B cell (primary cell): ENCODE measurements around the gene RC3H2. TPM values are rescaled to one million over a fixed set of nuclear protein-coding genes. Genes with fewer than 3 reads are reported as not detected.

Experiments used
- ATAC-seq: fragments of 200-7000 bp; cut with Tn5 transposase; one replicate; pipeline ENCODE4 v1.10.0; 2021; ENCODE audit warnings: low read depth, mild to moderate bottlenecking, moderate number of reproducible peaks, moderate library complexity
- CTCF ChIA-PET: fragments of 350-600 bp; sonication (Branson Sonifier 250); formaldehyde crosslinking; loops from one replicate; lab custom pipeline; 2021; ENCODE audit warnings: antibody characterized with exemption, inconsistent platforms; lab: Charles Lee
- POLR2A ChIA-PET: fragments of 350-600 bp; sonication (Branson Sonifier 250); formaldehyde crosslinking; loops from one replicate; lab custom pipeline; 2021; ENCODE audit warnings: antibody characterized with exemption; lab: Charles Lee
- DNase-seq: peaks from one replicate; pipeline ENCODE4 v3.0.0; 2013
- H2AFZ ChIP-seq: 2 replicates; pipeline ENCODE4 v1.6.1; 2012; ENCODE audit warnings: mild to moderate bottlenecking, low read depth, low read length; ENCODE audit not compliant: insufficient read depth, poor library complexity, severe bottlenecking
- H3K27ac ChIP-seq, 2 donors: 1 replicate in 1 of 2; 2 replicates in 1 of 2; pipeline ENCODE4 v1.5.1; 2012 to 2013; ENCODE audit warnings: low read length in 2 of 2, mild to moderate bottlenecking in 2 of 2, moderate library complexity in 1 of 2
- H3K27me3 ChIP-seq, 4 experiments: fragments of 200-600 bp in 1 of 4; sonication (generic) in 1 of 4; replicated peaks in 1 of 4; 1 replicate in 2 of 4; 2 replicates in 2 of 4; pipeline versions ENCODE4 v1.6.1 to v1.7.0; 2013 to 2016; ENCODE audit warnings: low read length in 3 of 4, mild to moderate bottlenecking in 2 of 4, mixed read lengths in 1 of 4, moderate library complexity in 1 of 4; ENCODE audit not compliant: insufficient read depth in 4 of 4, control insufficient read depth in 3 of 4; ENCODE audit errors: control extremely low read depth in 1 of 4
- H3K36me3 ChIP-seq, 2 experiments: replicated peaks in 1 of 2; 1 replicate in 1 of 2; 2 replicates in 1 of 2; pipeline versions ENCODE4 v1.6.1 to v1.7.1; 2013; ENCODE audit warnings: low read length in 1 of 2; ENCODE audit not compliant: insufficient read depth in 2 of 2, control insufficient read depth in 1 of 2; ENCODE audit errors: control extremely low read depth in 1 of 2, extremely low read depth in 1 of 2
- H3K4me1 ChIP-seq, 2 donors: fragments of 200-600 bp in 1 of 2; sonication (generic) in 1 of 2; 1 replicate in 1 of 2; 2 replicates in 1 of 2; pipeline versions ENCODE4 v1.5.1 to v1.6.1; 2013 to 2017; ENCODE audit warnings: low read length in 2 of 2; ENCODE audit not compliant: control insufficient read depth in 2 of 2, insufficient read depth in 2 of 2
- H3K4me2 ChIP-seq: replicated peaks from 2 replicates; pipeline ENCODE3; 2012; ENCODE audit warnings: mild to moderate bottlenecking, low read depth, low read length; ENCODE audit not compliant: poor library complexity, severe bottlenecking
- H3K4me3 ChIP-seq, 5 experiments: fragments of 200-600 bp in 1 of 5; sonication (generic) in 1 of 5; 1 replicate in 3 of 5; 2 replicates in 2 of 5; pipeline versions ENCODE4 v1.5.1 to v1.7.0; 2011 to 2016; ENCODE audit warnings: low read length in 4 of 5, mild to moderate bottlenecking in 4 of 5, low read depth in 2 of 5, control low read depth in 1 of 5, moderate library complexity in 1 of 5; ENCODE audit not compliant: insufficient read depth in 1 of 5; ENCODE audit errors: control extremely low read depth in 1 of 5, extremely low read depth in 1 of 5
- H3K79me2 ChIP-seq: fragments of 200-600 bp; sonication (generic); one replicate; pipeline ENCODE4 v1.6.0; 2016; ENCODE audit warnings: low read length; ENCODE audit not compliant: control insufficient read depth, insufficient read depth
- H3K9ac ChIP-seq: fragments of 200-600 bp; sonication (generic); 2 replicates; pipeline ENCODE4 v1.6.1; 2017; ENCODE audit warnings: mild to moderate bottlenecking, low read length, moderate library complexity
- H3K9me3 ChIP-seq, 3 donors: one replicate each; pipeline versions ENCODE4 v1.6.1 to v1.7.1; 2013; ENCODE audit warnings: low read length in 2 of 3; ENCODE audit not compliant: control insufficient read depth in 2 of 3, insufficient read depth in 1 of 3; ENCODE audit errors: control extremely low read depth in 1 of 3
- H4K20me1 ChIP-seq: 2 replicates; pipeline ENCODE4 v1.6.0; 2012; ENCODE audit warnings: mild to moderate bottlenecking, low read length; ENCODE audit not compliant: insufficient read depth, control insufficient read depth, poor library complexity, severe bottlenecking
- H3K27ac Mint-ChIP-seq: one replicate; pipeline ENCODE4 v1.8.0; 2021; ENCODE audit warnings: mixed read lengths
- H3K27me3 Mint-ChIP-seq: one replicate; pipeline ENCODE4 v1.8.0; 2021; ENCODE audit warnings: mixed read lengths
- H3K4me1 Mint-ChIP-seq: one replicate; pipeline ENCODE4 v1.8.0; 2021; ENCODE audit warnings: mixed read lengths
- H3K4me3 Mint-ChIP-seq: one replicate; pipeline ENCODE4 v1.8.0; 2021; ENCODE audit warnings: mixed read lengths
- H3K9me3 Mint-ChIP-seq: one replicate; pipeline ENCODE4 v1.8.0; 2022; ENCODE audit warnings: mixed read lengths; ENCODE audit not compliant: insufficient read depth
- CTCF ChIP-seq: fragments of 200-600 bp; IDR thresholded peaks from one replicate; pipeline ENCODE4 v1.8.0; 2022; ENCODE audit warnings: antibody characterized with exemption, mild to moderate bottlenecking
- EZH2 ChIP-seq: IDR thresholded peaks from 2 replicates; pipeline ENCODE4 v1.6.1; 2012; ENCODE audit warnings: borderline replicate concordance, low read depth, mild to moderate bottlenecking, moderate library complexity, low read length; ENCODE audit not compliant: insufficient read depth, poor library complexity, severe bottlenecking
- WGBS: methylation state at CpG from one replicate; pipeline ENCODE4 v1.1.5; 2013; ENCODE audit warnings: missing lambda C conversion rate; ENCODE audit not compliant: insufficient coverage; 5-methylcytosine and 5-hydroxymethylcytosine counted together
- intact Hi-C: fragments of 100-400 bp; cut with micrococcal nuclease; formaldehyde crosslinking; loops from one replicate; pipeline ENCODE4 v1.10.0; 2022
- polyA plus RNA-seq: library from polyadenylated mRNA; depleted of rRNA; stranded (reverse); fragments of >200 nt; gene quantifications from 2 replicates; pipeline ENCODE4 v1.2.3, GENCODE V29; 2012
- total RNA-seq, 2 donors: library from RNA; stranded (reverse); fragments of 120-200 nt in 1 of 2; gene quantifications; 1 replicate in 1 of 2; 2 replicates in 1 of 2; pipeline versions ENCODE4 v1.2.3 to v1.2.4, GENCODE V29; 2013 to 2022

Gene RC3H2
- total and polyA plus RNA-seq, 2 donors (not counting 1 experiment from before 2014, with no cell fraction given) = 17.2 to 74.4 TPM

GRCh38 chr9:122941582-122942234 is 36.5 kb upstream of the RC3H2 start:
- Histone ChIP-seq H3K4me1 (peaks cover 16 to 17% of the 10 kb centered on the region in 2 donors), H2AFZ (peak overlapping the region; percentile 80), H3K36me3 (peaks cover 0 to 4% of the 10 kb centered on the region in 2 experiments), H3K4me3 (peak overlapping the region; percentile 75 to 85 (median 83)), H3K4me2 (peak overlapping the region; percentile 94), H3K9me3 (no peaks in the 10 kb centered on the region), H4K20me1 (peaks cover 28% of the 10 kb centered on the region), H3K9ac (peak overlapping the region; percentile 88), H3K27me3 (no peaks in the 10 kb centered on the region), H3K27ac (peak overlapping the region; percentile 77 to 91), H3K79me2 (peaks cover 86% of the 10 kb centered on the region)
- H3K4me1 Mint-ChIP-seq = peaks cover 37% of the 10 kb centered on the region
- no peak for DNase-seq
- CTCF ChIA-PET = interaction anchor here (0.6 to 2.2 kb wide), 5 partner anchors 10 to 1835 kb away, joined by 3 to 10 read pairs (median 7); partner anchors contain the start of genes RC3H2, ZBTB26 and ZBTB6
- H3K4me3 Mint-ChIP-seq = peak overlapping the region; percentile 89
- 5% methylated on average over 11 of the region's 17 CpGs for WGBS
- H3K27ac Mint-ChIP-seq = peak overlapping the region; percentile 81
- no peaks in the 10 kb centered on the region for H3K27me3 Mint-ChIP-seq
- intact Hi-C loops = loop anchor here (10.0 kb wide), 1 partner anchor 677 kb away; the partner anchor contains the start of genes MRRF and RBM18
- ATAC-seq = no peak
- TF ChIP-seq EZH2 (no peak), CTCF (no peak)
- no peaks in the 10 kb centered on the region for H3K9me3 Mint-ChIP-seq
- POLR2A ChIA-PET = interaction anchor here (0.6 to 1.8 kb wide), 7 partner anchors 11 to 1828 kb away, joined by 3 to 34 read pairs (median 10); partner anchors contain the start of genes PDCL, RC3H2, ZBTB26 and ZBTB6
